Stimulated activated CD4-positive, alpha-beta T cell treated with anti-CD3 and anti-CD28 coated beads, Interleukin-2, amount 100 ng/mL, for 48 hours (primary cell): Measurements from ENCODE around the gene FBXO42.

Experiments used
- DNase-seq, 2 donors: peaks; one replicate each; pipeline ENCODE4 v3.0.0-alpha.2; 2020

Gene FBXO42

DNA sequence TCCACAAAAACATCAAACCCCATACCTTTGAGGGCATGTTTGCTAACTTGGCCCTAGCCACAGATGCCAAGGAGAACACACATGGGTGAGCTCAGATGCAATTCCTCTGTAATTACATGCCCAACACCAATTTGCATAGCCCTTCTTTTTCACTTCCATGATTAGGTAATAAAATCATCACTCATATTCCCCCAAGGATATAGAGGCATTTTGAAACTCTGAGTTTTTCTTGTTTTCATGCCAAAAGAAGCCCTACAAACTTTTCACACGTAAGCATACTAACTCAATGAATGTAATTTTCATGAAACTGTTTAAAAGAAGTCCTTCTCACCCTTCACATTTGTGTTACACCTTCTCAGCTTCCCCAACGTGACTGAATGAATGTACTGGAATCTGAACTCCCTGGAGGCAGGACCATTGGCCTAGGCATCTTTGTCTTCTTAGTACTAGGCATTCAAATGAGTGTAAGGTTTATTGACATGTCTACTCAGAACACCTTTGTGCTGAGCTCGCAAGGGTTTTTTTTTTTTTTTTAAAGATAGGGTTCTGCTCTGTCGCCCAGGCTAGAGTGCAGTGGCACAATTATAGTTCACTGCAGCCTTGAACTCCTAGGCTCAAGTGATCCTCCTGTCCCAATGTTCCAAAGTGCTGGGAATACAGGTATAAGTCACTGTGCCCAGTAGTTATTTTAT, 31.0 kb downstream of the FBXO42 start:
- no peak for DNase-seq

DNA sequence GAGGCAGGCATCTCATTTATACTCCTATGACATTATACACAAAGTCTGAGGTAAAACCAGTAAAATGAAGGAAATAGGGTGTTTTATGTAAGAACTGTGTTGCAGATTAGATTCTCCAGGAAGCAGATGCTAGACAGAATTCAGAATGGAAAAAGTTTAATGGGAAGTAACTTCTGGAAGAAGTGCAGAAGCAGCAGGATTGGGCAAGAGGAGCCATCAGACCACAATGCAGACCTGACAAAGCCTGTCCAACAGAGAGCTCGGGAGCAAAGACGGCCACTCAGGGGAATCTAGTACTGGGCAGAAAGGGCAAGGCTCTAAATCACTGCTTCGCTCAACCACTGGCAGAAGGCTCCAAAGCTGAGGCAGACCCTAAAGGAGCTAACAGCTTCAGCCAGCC, 33.7 kb downstream of the FBXO42 start:
- DNase-seq = no peak

DNA sequence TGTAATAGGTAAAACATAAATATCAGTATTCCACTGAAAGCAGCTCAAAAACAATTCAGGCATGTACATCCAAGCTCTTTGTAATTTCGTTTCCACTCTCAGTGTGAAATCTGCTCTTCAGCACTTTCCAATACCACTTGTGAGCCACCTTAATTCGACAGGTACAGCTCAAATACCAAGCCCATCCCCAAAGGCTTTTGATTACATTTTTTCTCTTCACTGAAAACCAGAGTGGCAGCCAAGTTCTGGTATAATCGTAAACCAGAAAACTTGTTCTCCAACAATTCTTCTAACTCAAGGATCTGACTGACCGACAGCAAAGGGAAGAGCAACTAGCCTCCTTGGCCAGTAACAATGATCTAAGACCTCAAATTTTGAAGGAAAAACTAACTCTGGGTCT, 36.8 kb downstream of the FBXO42 start:
- no peak for DNase-seq

DNA sequence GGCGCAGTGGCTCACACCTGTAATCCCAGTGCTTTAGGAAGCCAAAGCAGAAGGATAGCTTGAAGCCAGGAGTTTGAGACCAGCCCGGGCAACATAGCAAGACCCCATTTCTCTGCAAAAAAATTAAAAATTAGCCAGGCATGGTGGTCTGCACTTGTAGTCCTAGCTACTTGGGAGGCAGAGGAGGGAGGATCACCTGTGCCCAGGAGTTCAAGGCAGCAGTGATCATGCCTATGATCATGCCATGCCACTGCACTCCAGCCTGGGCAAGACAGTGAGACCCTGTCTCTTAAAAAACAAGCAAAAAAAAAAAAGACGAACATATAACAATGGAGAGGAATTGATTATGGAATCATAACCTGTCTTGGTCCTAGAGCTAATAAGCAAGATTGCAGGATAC, 45.1 kb downstream of the FBXO42 start:
- DNase-seq = no peak

DNA sequence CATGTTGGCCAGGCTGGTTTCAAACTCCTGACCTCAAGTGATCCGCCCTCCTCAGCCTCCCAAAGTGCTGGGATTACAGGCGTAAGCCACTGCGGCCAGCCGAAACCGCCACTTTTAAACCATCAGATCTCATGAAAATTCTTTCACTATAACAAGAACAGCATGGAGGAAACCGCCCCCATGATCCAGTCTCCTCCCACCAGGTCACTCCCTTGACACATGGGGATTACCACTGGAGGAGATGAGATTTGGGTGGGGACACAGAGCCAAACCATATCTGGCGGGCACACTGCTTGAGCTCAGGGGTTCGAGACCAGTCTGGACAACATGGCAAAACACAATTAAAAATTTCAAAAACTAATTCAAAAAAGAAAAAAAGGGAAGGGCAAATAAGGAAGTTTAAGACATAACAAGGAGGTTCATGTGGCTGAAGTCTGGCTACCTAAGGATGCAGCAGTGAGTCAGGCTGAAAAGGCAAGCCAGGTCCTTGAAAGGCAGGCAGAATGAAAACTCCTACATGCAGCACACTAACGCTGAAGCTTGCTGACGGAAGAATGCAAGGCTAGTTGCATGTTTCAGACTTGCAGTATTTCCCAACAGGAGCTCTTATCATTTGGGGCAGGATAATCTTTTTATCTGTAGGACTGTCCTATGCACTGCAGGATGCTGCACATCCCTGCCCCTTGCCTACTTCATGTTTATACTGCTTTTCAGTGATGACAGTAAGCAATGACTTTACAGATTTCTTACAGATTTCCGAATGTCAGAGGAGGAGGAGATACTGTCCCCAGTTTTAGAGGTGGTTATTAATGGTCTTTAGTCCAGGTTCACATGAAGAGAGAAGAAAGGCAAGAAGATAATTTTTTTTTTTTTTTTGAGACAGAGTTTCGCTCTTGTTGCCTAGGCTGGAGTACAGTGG, 49.3 kb downstream of the FBXO42 start:
- DNase-seq = no peak

DNA sequence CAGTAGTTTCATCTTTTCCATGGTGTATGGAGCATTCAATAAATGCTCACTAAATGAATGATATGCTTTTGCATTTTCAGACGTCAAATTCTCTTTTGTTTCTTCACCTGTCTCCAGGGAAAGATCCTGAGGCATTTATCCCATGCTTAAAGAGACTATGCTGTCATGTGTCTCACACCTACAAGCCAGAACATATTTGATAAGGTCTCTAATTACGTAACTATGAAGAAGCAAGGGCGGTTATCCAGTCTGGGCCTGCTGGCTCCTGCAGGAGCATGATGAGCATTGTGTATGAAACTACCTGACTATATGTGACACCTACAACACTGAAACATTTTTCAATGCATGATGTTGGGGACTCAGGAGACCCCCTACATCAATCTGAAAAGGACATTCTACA, 51.8 kb downstream of the FBXO42 start:
- no peak for DNase-seq

DNA sequence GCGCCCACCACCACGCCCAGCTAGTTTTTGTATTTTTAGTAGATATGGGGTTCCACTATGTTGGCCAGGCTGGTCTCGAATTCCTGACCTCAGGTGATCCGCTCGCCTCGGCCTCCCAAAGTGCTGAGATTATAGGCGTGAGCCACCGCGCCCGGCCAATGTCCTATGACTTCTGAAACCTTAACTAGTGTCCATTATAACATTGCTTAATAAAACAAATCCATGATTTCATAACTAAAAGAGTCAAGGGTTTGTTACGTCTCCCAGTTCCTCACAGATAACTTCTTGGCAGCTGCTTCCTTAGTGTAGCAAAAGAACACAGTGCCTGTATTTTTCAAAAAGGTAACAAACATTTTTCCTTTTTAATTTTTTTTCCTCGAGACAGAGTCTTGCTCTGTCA, 53.6 kb downstream of the FBXO42 start:
- DNase-seq = no peak

DNA sequence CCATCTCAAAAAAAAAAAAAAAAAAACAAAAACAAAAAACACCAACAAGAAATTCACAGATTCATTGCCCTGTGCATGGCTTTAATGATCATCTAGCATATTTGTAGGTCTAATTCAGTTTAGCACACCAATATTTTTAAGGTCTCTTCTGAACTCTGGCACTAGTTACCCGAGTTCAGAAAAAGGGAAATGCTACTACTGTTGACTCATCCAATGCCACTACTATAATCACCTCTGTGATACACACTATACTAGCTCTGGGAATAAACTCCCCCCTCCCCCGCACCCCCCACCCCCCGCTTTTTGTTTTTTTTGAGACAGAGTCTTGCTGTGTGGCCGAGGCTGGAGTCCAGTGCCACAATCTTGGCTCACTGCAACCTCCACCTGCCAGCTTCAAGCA, 55.6 kb downstream of the FBXO42 start:
- DNase-seq = no peak

DNA sequence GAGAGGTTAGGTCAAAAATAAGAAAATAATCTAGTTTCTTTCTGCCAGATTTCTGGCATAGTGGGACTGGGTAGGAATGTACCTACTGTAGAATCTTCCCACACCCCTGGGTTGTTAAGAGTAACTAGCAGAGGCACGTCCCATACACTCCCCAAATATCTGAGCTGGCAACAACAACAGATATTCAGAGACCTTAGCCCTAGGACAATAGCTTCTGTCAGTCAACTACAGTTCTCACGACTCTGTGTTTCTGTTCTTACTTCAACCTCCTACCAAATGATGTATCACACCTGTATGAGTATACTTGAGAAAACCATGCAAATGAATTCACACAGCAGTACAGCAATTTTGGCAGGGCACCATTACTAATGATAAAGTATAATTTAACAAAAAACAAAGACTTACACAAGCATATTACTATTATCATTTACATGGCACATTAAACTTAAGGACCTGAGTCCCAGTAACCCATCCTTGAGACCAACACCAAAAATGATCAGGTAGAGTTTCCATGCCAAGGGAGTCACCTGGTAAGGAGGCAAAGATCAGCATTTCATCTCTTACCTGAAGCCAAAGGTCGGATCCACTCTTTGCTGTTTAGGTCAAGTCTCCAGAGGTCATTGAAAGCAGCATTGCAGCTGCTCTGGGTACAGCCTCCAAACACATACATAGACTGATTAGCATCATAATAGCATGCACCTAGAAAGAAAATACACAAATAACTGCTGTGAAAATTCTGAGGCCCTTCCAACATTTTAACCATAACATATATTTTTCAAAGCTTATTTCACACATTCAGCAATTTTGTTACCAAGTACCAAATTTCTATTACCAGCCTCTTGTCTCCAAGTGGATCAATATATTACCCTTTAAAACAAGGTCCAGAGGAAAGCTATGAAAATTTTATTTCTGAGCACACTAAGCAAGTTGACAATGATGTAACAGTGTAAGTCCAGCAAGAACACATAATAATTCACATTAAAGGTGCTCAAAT, 57.8 kb downstream of the FBXO42 start:
- no peak for DNase-seq

DNA sequence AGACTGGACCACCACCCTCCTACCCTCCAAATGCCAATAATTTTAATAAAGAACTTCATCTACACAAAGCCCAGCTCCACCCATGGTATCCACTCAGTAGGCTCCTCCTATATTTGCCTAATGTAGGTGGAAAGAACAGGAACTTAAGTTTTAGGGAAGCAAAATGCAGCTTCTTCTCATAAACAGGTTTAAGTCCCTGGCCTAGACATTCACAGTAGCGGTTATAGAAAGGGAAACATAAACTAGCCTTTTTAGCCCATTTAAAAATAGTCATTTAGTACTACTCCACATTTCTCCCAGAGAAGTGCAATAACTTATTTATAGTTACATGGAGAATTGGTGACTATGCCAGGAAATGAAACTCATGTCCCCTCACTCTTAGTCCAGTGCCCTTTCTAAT, 58.7 kb downstream of the FBXO42 start:
- DNase-seq = no peak

DNA sequence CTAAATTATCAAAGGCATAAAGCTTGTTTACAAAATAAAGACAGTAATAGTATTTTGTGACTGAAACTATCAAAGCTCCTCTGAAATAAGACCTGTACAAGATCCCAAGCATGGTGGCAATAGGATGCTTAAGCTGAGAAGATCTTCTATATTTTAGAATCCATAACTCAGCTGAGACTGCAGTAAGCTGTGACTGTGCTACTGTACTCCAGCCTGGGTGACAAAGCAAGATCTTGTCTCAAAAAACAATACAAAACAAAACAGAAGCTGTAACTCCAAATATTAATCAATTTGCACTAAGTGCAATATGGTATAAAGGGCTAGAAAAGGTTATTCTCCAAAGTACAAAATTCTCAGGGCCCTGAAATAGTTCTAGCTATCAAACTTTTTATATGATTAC, 59.5 kb downstream of the FBXO42 start:
- DNase-seq = no peak

DNA sequence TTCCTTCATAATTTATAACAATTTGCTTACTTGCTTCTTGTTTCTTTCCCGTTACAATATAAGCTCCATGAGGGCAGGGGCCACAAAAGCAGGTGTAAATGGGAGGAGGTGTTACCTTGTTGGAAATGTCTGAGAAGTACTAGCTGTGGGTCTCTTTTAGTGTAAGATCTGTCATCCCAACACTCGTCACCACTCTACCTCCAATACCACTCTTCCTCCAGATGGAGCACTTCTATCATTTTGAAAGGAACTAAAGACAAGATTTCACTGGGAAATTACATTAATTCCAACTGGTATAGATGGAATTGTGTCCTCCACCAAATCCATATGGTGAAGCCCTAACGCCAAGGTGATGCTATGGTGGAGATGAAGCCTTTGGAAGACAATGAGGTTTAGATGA, 62.3 kb downstream of the FBXO42 start:
- DNase-seq = no peak

DNA sequence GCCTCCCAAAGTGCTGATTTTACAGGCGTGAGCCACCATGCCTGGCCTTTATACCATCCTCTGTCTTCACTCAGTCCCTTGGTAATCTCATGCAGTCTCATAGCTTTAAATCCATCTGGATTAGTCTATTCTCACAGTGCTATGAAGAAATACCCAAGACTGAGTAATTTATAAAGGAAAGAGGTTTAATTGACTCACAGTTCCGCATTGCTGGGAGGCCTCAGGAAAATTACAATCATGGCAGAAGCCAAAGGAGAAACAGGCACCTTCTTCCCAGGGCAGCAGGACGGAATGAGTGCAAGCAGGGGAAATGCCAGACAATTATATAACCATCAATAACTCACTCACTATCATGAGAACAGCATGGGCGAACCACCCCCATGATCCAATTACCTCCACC, 66.2 kb downstream of the FBXO42 start:
- no peak for DNase-seq

DNA sequence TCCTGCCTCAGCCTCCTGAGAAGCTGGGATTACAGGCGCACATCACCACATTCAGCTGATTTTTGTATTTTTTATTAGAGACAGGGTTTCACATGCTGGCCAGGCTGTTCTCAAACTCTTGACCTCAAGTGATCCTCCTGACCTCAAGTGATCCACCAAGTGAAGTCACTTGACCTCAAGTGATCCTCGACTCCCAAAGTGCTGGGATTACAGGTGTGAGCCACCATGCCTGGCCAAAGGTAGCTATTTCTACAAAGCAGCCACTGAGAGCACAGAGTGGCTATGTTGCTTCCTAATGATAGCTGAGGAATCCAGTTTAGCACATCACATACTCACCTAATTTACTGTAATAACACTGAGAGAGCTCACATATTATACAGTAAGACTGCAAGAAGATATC, 70.5 kb downstream of the FBXO42 start:
- no peak for DNase-seq

DNA sequence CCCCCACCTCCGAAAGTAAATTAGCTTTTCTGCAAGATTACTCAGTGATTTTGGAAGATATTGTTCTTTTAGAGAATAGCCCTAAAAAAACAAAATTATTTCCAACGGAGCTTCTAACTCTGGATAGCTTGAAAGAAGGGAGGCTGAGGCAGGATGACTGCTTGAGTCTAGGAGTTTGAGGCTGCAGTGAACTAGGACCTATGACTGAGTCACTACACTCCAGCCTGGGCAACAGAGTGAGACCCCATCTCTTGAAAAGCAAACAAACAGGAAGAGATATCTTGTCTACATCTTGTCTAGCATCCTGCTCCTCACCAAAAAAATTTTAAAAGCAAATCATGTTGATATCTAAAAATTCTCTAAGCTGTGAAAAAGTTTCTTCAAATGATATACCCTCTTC, 73.1 kb downstream of the FBXO42 start:
- no peak for DNase-seq

DNA sequence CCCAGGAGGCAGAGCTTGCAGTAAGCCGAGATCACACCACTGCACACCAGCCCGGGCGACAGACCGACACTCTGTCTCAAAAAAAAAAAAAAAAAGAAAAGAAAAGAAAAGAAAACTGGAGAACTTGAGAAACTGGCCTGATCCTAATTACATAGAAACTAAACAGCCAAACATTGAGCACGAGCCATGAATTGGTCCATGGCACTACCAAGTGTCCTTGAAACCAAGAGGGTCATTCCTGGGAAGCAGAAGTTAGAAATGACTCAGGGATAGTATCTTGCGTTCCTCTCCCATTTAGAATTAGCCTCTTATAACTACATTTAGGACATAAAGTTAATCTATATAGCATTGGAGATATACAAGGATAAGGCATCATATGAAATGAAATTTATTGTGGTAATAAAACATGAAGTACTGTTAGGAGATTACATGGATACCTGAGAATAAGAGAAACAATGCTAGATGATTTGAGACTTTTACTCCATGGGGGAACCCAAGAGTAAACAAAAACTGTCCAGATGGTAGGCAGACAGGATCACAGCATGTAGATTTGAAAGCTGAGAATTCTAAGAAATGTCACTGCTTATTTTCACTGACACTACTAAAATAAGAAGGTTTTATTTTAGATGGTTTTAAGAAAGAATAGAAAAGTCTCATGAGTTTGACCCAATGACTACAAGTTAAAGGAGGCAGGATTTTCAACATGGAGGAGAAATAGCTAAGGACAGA, 75.8 kb downstream of the FBXO42 start:
- DNase-seq = no peak

DNA sequence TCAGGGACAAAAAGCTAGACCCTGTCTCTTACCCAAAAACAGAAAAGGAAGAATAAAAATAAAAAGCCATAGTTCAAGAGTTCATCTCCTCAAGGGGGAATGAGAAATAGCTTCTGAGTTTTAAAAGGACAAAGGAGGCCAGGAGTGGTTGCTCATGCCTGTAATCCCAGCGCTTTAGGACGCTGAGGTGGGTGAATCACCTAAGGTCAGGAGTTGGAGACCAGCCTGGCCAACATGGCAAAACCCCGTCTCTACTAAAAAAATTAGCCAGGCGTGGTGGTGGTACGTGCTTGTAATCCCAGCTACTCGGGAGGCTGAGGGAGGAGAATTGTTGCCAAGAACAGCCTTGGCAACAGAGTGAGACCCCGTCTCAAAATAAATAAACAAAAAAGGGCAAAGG, 76.7 kb downstream of the FBXO42 start:
- DNase-seq = no peak

DNA sequence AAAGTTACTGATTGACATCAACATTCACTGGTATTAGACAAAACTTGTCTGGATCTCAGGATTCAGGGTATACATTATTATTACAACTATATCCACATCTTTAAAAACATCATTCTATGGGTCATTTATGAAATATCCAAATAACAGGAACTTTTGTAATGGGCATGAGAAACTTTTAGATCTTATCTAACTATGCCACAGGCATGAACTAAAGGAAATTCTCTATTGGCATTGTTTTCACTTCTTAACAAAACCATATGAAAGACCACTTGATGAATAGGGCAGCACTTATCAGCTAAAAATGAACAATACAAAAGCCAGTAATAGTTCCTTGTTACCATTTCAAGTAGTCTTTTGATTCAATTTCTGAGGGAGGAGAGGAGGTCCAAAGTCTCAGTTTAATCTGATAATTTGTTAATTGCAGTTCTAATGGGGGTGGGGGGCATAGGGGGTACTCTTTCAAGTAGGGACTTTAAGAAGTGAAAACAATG, 84.5 kb downstream of the FBXO42 start:
- DNase-seq = no peak

DNA sequence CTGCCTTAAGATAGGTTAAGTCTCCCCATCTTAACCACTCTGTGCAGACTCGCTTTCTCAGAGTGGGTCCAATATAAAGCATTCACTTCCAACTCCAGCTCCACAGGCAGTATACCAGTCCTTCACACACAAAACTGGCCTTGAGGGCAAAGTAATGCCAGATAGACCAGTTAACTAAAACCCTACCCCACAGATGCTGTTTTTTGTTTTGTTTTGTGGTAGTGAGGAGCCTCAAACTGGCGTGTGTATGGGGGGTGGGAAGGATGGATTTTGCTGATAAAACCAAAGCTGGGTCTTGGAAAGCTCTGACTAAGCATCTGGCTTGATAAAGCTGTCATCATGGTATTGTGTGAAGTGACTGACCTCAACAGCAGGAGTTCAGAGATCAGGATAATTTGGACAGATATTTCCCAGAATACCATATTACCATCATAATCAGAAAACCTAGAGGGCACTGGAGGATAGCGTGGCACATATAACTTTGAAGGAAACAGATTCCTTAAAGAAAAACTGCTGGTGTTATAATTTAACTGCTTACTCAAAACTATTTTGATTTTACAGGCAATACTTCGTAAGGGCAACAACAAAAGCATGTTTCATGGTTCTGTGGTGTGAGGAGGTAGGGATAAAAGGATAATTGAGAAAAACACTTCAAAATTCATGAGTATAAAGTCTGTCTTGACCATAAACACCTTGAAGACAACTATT, 85.7 kb downstream of the FBXO42 start:
- no peak for DNase-seq

DNA sequence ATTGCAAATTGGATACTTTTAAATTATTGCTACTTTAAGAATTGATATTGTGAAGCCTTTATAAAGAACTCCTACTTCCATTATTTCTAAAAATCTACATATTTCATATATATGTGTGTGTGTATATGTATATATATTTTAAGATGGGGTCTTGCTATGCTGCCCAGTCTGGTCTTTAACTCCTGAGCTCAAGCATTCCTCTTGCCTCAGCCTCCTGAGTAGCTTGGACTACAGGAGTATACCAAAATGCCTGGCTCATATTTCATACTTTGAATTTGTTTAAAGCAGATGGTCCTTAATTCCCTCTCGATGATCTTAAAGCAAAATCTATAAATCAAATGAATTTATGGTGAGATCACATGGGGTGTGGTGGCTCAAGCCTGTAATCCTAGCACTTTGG, 90.2 kb downstream of the FBXO42 start:
- no peak for DNase-seq

DNA sequence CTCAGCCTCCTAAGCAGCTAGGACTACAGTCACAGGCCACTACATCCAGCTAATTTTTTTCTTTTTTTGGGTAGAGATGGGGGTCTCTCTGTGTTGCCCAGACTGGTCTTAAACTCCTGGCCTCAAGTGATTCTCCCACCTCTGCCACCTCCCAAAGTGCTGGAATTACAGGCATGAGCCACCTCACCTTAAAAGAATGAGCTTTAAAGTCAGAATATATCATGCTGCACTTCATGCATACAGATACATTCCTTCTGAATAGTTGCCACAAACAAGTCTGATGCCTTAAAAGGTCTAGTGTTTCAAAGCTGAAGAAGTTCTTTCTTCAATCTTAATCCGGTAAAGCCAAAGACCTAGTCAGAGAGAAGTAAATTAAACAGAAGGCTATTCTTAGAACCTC, 91.5 kb downstream of the FBXO42 start:
- no peak for DNase-seq
